ENCODE measurements around the gene FRAT2.

DNA sequence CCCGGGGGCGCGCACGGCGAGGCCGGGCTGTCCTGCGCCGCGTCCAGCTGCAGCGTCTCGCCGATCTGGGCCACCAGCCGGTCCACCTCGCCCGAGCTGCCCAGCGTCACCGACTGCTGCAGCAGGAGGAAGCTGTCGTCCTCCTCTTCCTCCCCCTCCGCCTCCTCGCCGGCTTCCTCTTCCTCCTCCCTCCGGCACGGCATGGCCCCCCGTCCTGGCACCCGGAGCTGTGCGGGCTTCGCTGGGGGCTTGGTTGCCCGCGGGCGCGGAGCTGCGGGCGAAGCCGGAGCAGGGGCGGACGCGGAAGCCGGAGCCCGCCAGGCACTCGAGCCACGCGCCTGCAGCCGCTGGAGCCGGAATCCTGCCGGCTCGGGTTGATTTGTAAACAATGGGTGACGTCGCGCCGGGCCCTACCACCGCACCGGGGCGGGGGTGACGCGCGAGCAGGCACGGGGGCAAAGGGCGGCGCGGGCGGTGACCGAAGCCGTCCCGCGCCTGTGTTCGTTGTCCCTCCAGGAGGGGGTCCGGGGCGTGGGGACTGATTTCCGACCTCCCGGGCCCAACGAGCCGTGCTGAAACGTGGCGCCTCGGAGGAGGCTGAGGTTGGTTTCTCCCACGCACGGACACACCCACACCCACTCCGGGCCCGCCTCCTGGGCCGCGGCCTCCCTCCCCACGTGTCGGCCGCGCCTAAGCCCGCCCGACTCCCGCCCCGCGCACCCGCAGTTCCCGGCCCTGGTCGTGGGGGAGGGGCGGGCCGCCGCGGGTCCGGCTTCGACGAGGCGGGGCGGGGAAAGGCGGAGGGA is at the start of gene FRAT2:
- TF ChIP-seq CTCF (IDR thresholded peaks at IDR 0.05; ENCODE audit: low read length) (no peak), EZH2 (IDR thresholded peaks at IDR 0.05; ENCODE audit: borderline replicate concordance, low read length) (no peak)
